Activated CD4-positive, alpha-beta T cell treated with anti-CD3 and anti-CD28 coated beads, Interleukin-2, amount 50 U/mL, for 48 hours (primary cell): ENCODE data around the gene ZNF431.
A peak's percentile ranks its signal among the peaks of the same experiment; 100 is the strongest.
"Not testable (repeated sequence)": the region's sequence is repeated elsewhere in the genome, so short reads cannot be mapped to it uniquely, and the experiment has no call there.

ENCODE experiments used
- DNase-seq, 2 experiments: peaks; one replicate each; pipeline ENCODE4 v3.0.0-alpha.2; 2020

Gene ZNF431

GRCh38 chr19:21141787-21142464 lies at the start of gene ZNF431:
Gene ZNF431 (plus strand): TSS chr19:21142040. CDS start chr19:21142184, 144 bp downstream.
- peak; percentile 83 to 89 for DNase-seq

DNA sequence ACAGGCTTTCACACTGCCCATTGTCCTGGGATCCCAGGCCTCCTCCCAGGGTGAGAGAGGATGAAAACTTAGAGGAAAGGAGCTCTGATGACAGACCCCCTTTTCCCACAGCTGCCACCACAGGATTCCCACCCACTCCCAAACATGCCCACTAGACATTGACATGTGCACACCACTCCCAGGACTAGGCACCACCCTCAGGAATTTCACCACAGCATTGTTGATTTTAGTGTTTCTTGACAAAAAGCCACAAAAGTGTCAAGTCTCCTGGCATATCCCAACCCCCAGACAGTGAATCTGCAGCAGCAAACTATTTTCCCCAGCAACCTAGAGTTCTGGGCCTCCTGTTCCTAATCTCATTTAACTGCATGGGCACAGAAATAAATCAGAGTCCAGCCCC lies 49.7 kb upstream of the ZNF431 start:
- DNase-seq, result no peak

DNA sequence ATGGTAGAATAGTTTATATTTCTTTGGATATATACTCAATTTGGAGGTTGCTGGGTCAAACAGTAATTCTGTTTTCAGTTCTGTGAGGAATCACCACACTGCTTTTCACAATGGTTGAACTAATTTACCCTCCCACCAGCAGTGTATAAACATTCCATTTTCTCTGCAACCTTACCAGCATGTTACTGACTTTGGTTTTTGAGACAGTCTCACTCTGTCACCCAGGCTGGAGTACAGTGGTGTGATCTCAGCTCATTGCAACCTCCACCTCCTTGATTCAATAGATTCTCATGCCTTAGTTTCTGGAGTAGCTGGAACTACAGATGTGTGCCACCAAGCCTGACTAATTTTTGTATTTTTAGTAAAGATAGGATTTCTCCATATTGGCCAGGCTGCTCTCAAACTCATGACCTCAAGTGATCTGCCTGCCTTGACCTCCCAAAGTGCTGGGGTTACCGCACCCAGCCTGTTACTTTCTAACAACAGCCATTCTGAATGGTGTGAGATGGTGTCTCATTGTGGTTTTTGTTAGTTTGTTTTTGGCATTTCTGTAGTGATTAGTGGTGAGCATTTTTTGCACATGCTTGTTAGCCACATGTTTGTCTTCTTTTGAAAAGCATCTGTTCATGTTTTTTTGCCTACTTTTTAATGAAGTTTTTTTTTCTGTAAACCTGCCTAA lies 47.4 kb upstream of the ZNF431 start:
- DNase-seq, result no peak

GRCh38 chr19:21098291-21098690 lies 43.5 kb upstream of the ZNF431 start:
- DNase-seq, result no peak

GRCh38 chr19:21101521-21102242 lies 40.2 kb upstream of the ZNF431 start:
- no peak for DNase-seq

- DNase-seq, result no peak
Measured at GRCh38 chr19:21109116-21109515, 32.7 kb upstream of the ZNF431 start.

DNA sequence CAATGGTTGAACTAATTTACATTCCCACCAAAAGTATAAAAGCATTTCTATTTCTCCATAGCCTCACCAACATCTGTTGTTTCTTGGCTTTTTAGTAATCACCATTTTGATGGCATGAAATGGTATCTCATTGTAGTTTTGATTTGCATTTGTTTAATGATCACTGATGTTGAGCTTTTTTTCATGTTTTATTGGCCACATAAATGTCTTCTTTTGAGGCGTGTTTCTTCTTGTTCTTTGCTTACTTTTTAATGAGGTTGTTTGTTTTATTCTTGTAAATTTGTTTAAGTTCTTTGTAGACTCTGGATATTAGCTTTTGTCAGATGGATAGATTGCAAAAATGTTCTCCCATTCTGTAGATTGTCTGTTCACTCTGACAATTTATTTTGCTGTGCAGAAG lies 31.7 kb upstream of the ZNF431 start:
- no peak for DNase-seq

DNA sequence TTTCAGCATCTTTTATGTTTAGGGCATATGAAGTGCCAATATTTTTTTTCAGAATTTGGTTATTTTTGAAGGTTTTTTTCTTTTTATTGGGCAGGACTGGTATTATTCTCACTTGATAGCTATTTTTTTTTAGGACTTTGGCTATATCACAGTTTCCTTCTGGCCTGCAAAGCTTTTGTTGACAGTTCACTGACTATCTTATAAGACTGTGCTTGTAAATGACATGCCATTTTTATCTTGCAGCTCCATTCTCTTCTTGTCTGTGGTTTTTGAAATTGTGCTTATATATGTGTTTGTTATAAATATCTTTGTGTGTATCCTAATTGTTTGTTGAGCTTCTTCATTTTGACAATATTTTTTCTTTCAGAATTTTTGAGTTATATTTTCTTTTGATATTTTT lies 26.4 kb upstream of the ZNF431 start:
- no peak for DNase-seq

- DNase-seq, result no peak
Measured at GRCh38 chr19:21117041-21117907, 24.6 kb upstream of the ZNF431 start.

DNA sequence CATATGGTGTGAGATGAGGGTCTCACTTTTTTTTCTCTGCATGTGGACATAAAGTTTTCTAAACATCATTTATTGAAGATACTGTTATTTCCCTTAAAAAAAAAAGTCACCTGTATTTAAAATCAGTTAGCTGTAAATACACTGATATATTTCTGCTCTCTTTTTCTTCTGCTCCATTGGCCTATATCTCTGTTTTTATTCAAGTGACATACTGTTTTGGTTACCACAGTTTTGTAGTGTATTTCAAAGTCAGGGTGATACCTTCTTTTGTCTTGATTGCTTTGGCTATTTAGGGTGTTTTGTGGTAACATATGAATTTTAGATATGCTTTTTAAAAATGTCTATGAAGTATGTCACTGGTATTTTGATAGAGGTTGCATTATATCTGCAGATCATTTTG lies 15.8 kb upstream of the ZNF431 start:
- no peak for DNase-seq

DNA sequence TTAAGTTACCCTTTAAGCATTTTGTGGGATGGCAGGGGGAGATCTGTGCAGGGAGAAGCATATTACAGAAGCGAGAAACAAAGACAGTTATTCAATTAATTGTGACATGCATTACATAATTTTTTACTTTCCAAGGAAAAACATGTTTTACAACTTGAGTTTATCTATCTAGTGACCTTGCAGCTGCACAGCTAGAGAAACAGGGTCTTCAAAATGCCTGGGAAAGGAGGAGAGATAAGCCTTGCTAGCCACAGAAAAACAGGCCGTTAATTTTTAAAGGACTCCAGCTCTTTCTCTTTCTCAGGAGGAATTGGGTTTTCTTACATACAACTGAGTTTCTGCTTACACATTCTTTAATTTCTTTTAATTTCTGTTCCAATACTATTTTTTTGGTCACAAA lies 14.8 kb upstream of the ZNF431 start:
- no peak for DNase-seq

DNA sequence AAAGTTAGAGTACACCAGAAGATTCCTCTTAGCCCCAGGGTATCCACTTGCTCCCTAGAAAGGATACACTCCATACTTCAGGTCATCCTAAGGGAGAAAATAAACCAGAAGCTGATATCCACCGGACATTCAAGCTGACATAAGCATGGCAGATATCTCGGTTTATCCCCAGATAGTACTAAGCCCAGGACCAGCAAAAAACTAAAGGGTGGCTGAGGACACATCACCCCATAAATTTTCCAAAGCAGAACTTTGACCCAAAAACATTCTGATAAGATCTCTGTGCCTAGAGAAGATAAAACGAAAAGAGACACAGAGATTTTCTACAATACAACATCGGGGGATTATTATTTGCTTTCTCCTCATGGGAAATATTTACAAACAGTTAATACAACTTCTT lies 13.9 kb upstream of the ZNF431 start:
- DNase-seq, result no peak

- no peak for DNase-seq
Measured at GRCh38 chr19:21128901-21129698, 12.7 kb upstream of the ZNF431 start.

GRCh38 chr19:21130097-21130775 lies 11.6 kb upstream of the ZNF431 start:
- no peak for DNase-seq

GRCh38 chr19:21133633-21134032 lies 8.2 kb upstream of the ZNF431 start:
- DNase-seq, result no peak

GRCh38 chr19:21134934-21135366 lies 6.9 kb upstream of the ZNF431 start:
- no peak for DNase-seq

DNA sequence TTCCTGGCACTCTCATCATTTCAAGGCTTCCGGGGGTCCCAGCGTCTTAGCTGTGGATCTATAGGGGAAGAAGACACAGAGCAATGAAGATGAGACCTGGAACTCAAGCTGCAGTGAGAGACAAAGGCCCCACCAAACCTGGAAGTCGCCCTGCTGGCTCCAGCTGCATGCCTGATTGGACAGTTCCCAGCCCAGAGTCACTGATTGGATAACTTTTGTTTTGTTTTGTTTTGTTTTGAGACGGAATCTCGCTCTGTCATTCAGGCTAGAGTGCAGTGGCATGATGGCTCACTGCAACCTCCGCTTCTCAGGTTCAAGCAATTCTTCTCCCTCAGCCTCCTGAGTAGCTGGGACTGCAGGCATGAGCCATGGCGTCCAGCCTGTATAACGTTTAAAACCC lies 6.4 kb upstream of the ZNF431 start:
- no peak for DNase-seq

- DNase-seq, result no peak
Measured at GRCh38 chr19:21138130-21138529, 3.7 kb upstream of the ZNF431 start.

DNA sequence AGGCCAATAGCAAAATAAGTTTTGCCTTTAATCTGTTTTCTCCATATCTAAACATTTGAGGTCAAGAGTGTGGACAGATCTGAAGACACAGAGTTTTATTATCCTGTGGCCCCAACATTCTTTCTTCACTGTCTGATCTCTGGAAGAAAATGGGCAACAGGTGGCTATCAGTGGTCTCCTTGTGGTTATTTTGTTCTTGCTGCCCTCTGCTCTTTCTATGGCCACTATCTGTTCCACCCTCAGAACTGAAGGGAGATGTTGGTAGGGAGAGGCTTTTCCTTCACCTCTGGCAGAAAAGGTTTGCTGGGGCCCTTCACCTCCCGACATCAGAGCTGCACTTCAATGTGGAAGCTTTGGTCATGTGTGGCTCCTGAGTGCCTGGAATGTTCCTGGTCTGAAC lies 834 bp upstream of the ZNF431 start:
- DNase-seq, result not testable (repeated sequence)

DNA sequence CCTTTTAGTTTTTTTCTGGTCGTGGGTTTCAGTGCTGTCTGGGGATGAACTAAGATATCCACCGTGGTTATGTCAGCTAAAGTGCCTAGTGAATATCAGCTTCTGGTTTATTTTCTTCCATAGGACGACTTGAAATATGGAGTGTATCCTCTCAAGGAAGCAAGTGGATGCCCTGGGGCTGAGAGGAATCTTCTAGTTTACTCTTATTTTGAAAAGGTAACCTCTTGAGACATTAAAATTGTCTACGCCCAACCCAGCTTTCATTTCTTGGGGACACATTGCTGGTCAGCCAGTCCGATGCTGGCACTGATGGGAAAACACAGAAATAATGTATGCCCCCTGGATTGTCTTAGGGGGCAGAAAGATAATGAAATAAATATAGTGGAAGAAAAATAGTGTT lies 1.6 kb downstream of the ZNF431 start:
- no peak for DNase-seq

DNA sequence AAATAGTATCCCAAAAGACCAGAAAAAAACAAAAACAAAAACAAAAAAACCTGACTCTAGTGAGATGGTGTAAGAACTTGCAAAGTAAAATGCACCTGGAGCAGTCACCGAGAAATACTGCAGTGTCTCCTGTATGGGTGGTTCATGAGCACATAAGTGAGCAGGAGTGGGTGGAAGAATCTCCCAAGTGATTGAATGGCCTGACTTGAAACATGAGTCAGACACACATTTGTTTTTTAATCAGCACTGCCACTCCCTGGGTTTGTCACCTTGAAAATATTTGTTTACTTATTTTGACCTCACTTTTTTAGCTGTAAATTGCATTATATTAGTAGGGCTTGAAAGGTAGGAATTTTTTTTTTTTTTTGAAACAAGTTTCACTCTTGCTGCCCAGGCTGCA lies 2.0 kb downstream of the ZNF431 start:
- no peak for DNase-seq

GRCh38 chr19:21147540-21147939 lies 5.7 kb downstream of the ZNF431 start:
- DNase-seq, result no peak
